Measurements from ENCODE around the gene MIPOL1.
"Not testable (repeated sequence)": the region's sequence is repeated elsewhere in the genome, so short reads cannot be mapped to it uniquely, and the experiment has no call there.

Gene MIPOL1

DNA sequence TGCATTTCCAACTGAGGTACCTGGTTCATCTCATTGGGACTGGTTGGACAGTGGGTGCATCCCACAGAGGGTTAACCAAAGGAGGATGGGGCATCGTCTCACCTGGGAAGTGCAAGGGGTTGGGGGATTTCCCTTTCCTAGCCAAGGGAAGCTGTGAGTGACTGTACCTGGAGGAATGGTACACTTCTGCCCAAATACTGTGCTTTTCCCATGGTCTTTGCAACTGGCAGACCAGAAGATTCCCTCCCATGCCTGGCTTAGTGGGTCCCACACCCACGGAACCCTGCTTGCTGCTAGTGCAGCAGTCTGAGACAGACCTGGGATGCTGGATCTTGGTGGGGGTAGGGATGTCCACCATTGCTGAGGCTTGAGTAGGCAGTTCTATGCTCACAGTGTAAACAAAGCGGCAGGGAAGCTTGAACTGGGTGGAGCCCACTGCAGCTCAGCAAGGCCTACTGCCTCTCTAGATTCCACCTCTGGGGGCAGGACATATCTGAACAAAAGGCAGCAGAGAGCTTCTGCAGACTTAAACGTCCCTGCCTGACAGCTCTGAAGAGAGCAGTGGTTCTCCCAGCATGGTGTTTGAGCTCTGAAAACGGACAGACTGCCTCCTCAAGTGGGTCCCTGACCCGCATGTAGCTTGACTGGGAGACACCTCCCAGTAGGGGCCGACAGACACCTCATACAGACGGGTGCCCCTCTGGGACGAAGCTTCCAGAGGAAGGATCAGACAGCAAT, 9.7 kb upstream of the MIPOL1 start:
- DNase-seq: not testable (repeated sequence)

DNA sequence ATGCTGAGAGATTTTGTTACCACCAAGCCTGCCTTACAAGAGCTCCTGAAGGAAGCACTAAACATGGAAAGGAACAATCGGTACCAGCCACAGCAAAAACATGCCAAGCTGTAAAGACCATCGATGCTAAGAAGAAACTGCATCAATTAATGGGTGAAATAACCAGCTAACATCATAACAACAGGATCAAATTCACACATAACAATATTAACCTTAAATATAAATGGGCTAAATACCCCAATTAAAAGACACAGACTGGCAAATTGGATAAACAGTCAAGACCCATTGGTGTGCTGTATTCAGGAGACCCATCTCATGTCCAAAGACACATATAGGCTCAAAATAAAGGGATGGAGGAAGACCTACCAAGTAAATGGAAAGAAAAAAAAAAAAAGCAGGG, 8.0 kb upstream of the MIPOL1 start:
- not testable (repeated sequence) for DNase-seq

DNA sequence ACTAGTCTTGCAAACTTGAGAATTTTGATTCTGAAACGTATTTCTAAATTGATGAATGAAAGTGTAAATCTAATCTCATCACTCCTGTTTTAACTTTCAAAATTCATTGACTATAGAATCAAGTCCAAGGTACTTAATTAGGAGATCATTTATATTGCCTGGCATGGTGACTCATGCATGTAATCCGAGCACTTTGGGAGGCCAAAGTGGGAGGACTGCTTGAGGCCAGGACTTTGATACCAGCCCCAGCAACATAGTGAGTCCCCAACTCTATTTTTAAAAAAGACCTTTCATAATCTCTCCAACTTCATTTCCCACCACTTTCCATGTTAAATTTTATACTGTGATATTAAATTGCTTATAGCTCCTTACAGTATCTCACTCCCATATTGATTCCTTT, 3.0 kb upstream of the MIPOL1 start:
- DNase-seq: peak; percentile 52

DNA sequence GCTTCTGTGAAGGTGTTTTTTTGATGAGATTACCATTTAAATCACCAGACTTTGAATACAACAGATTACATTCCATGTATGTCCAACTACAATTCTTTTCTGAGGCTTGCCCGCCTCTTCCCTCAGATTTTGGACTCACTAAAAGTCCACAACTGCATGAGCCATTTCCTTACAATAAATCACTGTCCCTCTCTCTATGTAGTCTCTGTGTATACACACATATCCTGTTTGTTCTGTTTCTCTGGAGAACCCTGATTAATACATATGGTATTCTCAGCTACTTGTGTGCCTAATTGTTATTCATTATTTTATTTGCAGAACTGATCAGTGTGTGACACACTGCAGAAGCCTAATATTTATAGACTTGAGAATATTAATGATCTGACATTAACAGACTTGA, 2.4 kb upstream of the MIPOL1 start:
- DNase-seq: peak; percentile 72

DNA sequence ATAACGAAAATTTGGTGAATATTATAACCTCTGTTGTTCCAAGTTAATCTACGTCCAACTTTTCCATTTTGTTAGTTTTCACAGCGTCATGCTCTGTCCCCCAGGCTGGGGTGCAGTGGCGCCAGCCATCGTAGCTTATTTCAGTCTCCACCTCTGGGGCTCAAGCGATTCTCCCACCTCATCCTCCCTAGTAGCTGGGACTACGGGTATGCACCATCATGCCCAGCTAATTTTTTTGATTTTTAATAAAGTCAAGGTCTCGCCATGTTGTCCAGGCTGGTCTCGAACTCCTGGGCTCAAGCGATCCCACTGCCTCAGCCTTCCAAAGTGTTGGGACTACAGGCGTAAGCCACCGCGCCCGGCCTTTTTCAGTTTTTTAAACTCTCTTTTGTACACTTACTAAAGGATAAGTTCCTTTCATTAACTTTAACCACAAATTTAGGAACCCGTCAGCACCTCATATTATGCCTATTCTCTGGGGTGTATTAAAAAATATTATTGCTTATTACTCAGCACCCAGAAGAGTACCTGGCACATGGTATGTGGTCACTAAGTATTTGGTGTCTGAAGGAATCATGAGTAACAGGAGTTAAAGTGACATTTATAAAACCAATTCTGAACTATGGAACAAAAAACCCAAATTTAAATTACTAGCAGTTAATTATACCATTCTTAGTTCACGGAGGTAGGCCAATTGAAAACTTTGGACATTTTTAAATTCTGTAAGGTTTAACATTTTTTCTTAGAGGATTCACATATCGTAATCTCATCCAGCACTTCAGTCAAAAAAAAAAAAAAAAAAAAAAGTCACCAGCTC, 925 bp upstream of the MIPOL1 start:
- no peak for DNase-seq

DNA sequence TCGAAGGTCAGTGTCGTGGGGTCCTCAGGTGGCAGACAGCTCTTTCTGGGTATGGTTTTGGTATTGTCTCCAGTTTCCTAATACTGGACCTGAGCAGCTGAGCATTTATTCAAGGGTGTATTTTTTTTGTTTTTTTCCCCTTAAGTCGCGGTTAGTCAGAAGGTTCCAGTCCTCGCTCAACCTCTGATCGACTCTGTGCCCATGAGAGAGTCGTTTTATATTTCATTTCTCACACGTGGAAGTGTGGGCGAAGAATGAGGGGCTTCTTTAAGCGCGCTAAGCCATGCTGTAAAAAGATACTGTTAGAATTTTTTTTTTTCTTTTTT, 499 bp downstream of the MIPOL1 start:
- no peak for DNase-seq

DNA sequence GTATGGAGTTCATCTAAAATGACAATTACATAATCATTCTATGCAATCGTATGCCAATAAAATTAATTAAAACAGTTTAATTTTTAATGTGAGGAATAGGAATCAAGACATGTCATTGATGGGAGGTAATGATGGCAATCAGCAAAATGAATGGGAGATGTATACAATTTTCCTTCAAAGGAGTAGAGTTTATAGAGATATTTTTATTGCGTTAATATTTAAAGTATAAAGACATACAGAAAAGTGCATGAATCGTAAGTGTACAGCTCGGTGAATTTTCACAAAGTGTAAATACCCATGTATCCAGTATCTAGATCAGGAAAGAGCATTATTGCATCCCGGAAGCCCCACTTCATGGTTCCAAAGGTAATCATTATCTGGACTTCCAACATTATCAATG, 1.2 kb downstream of the MIPOL1 start:
- no peak for DNase-seq

DNA sequence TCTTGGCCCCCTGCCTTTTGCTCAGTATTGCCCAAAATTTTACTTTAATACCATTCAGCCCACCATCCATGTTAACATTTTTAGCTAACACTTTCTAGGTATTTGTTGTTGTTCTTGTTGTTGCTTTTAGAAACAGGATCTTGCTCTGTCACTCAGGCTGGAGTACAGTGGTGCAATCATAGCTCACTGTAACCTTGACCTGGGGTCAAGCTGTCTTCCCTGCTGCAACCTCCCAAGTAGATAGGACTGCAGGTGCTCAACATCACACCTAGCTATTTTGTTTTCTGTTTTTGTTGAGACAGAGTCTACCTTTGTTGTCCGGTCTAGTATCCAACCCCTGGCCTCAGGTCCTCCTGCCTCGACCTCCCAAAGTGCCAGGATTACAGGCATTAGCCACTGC, 4.0 kb downstream of the MIPOL1 start:
- no peak for DNase-seq

DNA sequence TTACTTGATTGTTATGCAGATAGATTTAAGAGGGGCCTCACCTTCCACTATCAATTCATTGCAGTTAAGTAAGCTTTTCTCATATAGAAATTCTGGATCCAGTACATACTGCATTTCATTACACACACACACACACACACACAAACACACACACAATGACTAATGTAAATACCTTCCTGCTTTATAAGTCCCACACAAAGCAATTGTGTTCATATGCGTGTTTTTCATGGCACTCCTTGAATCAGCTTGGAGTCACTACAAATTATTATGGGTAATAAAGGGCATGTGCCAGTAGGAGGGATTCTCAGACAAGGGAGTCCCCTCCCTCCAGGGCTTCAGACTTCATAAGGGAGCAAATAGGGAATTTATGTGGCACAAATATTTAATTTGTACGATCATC, 4.5 kb downstream of the MIPOL1 start:
- DNase-seq: no peak

DNA sequence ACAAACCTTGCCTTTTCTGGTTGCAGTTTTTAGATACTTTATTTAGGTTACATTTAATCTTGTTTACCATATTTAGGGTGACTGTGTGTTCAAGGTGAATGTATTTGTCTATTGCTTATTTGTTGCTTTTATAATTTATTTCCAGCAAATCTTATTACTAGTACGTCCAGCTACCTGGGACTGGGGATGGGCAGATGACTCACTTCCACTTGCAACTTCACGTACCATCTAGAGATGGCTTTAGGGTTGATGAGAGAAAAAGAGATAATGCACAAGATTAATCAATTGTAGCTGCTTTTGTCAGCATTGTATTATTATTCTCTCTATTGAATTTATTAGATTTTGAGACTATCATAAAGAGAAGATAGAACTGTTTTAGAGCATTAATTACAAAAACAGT, 5.1 kb downstream of the MIPOL1 start:
- no peak for DNase-seq

DNA sequence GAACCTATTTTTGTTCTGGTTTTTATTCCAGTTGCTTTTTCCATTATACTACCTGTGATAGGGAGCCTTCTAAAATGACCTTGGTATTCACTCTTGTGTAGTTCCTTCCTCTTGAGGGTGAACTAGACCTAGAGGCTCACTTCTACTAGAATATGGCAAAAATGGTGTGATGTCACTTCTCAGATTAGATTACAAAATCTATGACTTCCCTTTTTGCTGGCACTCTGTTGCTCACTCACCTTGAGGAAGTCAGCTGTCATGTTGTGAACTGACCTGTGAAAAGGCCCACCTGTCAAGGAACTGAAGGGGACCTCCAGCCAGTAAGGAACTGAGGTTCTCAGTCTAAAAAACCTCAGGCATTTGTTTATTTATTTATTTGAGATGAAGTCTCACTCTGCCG, 5.7 kb downstream of the MIPOL1 start:
- DNase-seq: no peak

DNA sequence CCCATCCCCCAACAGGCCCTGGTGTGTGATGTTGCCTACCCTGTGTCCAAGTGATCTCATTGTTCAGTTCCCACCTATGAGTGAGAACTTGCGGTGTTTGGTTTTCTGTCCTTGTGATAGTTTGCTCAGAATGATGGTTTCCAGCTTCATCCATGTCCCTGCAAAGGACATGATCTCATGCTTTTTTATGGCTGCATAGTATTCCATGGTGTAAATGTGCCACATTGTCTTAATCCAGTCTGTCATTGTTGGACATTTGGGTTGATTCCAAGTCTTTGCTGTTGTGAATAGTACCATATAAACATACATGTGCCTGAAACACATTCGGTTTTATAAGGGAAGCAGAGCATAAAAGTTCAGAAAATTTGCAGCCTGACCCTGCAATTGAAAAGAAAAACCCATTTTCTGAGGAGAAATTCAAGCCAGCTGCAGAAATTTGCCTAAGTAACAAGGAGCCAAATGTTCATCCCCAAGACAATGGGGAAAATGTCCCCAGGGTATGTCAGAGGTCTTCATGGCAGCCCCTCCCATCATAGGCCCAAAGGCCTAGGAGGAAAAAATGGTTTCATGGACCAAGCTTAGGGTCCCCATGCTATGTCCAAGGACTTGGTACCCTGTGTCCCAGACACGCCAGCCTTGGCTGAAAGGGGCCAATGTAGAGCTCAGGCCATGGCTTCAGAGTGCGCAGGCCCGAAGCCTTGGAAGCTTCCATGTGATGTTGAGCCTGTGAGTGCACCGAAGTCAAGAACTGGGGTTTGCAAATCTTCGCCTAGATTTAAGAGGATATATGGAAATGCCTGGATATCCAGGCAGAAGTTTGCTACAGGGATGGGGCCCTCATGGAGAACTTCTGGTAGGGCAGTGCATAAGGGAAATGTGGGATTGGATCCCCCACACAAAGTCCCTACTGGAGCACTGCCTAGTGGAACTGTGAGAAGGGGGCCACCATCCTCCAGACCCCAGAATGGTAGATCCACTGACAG, 8.2 kb downstream of the MIPOL1 start:
- DNase-seq: peak; percentile 33

DNA sequence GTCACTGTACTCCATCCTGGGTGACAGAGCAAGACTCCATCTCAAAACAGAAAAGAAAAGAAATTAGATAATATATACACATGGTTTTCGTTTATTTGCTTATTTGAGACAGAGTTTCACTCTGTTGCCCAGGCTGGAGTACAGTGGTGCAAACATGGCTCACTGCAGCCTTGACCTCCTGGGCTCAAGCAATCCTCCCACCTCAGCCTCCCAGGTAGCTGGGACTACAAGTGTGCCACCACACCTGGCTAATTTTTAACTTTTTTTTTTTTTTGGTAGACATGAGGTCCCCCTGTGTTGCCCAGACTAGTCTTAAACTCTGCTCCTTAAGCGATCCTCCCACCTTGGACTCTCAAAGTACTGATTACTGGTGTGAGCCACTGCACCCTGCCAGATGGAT, 11.9 kb downstream of the MIPOL1 start:
- not testable (repeated sequence) for DNase-seq

DNA sequence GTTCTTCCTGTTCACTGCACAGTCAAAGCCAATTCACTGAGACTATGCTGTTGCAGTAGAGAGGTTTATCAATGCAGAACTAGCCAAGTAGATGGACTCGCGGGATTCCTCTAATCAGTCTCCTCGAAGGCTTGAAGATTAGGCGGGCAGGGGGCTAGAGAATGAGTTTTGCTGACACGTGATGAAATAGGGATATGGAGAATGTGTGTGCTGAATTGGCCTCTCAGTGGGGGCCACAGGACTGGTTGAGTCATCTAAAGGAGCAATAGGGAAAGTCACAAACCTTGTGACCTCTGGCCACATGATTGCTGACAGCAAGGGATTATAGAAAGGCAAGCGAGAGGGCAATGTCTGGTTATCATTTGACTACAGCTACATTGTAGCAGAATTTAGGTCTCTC, 12.7 kb downstream of the MIPOL1 start:
- DNase-seq: no peak

DNA sequence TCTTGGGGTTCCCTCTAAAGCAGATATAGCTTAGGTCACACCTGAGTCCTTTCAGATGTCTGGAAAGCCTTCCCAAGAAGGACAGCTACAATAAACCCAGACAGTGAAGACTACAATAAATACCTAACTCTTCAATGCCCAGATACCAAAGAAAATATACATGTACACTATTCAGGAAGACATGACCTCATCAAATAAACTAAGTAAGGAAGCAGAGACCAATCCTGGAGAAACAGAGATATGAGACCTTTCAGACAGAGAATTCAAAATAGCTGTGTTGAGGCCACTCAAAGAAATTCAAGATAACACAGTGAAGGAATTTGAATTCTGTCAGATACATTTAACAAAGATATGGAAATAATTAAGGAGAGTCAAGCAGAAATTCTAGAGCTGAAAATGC, 15.3 kb downstream of the MIPOL1 start:
- no peak for DNase-seq

DNA sequence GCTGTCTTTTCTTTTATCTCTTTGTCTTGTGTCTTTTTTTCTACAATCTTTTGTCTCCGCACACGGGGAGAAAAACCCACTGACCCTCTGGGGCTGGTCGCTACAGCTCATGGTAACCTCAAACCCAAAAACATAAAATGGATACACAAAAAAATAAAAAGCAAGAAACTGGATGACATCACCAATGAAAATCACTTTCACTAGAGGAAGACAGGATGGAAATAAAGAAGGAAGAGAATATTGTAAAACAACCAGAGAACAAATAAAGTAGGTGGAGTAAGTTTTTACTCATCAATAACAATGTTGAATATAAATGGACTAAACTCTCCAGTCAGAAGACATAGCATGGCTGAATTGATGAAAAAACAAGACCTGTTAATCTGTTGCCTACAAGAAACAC, 17.6 kb downstream of the MIPOL1 start:
- DNase-seq: no peak

DNA sequence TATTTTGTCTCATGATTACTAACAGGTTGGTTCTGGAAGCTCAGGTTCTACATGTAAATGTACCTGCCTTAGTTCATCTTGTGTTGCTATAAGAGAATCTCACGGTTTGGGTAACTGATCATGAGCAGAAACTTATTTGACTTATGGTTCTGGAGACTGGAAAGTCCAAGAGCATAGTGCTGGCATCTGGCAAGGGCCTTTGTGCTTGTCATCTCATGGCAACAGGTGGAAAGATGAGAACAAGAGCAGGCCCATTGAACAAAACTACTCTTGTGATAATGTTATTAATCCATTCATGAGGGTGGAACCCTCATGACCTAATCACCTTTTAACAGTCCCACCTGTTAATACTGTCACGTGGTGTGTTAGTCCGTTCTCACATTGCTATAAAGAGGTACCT, 23.3 kb downstream of the MIPOL1 start:
- DNase-seq: no peak

DNA sequence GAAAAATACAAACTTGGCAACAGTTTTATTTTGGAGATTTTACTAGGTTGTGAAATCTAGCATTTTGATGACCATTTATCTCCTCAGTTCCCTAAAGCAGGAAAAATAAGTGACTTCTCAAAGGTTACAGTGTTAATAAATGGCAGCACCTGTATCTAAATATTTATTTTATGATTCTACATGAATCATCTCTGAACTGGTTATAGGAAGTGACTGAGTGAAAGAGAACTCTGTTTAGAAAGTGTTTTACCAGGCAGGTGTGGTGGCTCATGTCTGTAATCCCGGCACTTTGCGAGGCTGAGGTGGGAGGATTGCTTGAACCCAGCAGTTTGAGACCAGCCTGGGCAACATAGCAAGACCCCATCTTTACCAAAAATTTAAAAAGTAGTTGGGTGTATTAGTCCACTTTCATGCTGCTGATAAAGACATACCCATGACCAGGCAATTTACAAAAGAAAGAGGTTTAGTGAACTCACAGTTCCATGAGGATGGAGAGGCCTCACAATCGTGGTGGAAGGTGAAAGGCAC, 26.3 kb downstream of the MIPOL1 start:
- no peak for DNase-seq

DNA sequence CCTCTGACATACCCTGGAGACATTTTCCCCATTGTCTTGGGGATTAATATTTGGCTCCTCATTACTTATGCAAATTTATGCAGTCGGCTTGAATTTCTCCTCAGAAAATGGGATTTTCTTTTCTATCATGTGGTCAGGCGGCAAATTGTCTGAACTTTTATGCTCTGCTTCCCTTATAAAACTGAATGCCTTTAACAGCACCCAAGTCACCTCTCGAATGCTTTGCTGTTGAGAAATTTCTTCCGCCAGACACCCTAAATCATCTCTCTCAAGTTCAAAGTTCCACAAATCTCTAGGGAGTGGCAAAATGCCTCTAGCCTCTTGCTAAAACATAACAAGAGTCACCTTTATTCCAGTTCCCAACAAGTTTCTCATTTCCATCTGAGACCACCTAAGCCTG, 27.9 kb downstream of the MIPOL1 start:
- not testable (repeated sequence) for DNase-seq

DNA sequence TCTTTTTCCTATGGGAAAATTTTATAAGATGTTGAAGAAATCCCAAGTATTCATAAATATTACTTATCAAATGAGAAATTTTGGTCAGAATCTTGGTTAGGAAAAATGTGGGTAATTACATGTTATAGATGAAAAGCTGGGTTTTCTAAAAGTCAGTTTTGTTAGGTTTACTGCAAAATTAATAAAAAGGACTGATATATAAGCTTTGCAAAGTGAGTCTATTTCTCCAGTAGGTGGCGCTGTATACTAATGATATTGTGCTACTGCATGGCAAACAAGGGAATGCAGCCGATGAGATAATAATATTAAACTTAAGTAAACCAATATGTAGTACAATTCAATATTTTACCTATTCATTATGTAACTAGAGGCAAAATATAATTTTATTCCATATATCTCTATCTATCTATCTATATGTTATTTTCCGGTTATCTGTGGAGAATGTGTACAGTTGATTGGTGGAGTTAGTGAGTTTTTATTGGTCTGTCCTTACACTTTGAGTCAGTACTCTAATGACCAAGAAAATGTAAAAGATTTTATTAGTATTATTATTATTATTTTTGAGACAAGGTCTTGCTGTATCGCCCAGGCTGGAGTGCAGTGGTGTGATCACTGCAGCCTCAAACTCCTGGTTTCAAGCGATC, 32.9 kb downstream of the MIPOL1 start:
- peak; percentile 88 for DNase-seq

DNA sequence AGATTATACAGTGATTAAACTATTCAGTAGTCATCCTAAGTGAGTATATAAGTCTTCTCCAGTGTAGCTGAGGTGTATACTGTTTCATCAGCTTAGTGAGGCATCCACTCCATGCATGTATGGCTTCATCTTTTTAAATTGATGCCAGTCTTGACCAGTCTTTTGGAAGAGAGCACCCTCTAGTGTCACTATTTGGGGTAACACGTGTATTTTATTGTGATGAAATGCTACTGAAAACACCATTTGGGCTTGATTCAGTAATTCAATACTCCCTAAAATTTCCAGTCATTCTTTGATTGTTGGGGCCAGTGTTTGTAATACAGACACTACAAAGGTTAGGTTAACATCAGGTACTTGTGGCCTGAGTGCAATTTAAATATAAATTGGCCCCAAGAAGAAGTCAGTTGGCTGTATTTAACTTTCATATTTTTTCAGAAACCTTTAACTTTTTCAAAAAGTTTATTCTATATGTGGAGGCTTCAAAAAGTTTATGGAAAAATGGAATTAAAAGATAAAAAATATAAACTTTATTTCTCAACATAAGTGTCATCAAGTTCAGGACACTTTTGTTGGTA, 35.3 kb downstream of the MIPOL1 start:
- DNase-seq: peak; percentile 82

DNA sequence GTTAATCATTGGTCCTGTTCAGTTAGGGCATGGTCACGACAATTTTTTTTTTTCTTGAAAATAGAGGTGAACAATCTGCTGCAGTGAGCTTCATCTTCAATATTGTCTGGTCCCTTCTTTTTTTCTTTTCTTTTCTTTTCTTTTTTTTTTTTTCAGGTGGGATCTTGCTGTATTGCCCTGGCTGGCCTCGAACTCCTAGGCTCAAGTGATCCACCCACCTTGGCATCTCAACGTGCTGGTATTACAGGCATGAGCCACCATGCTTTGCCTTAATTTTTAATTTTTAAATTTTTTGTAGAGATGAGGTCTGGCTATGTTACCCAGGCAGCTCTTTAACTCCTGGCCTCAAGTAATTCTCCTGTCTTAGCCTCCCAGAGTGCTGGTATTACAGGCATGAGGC, 36.5 kb downstream of the MIPOL1 start:
- DNase-seq: no peak
